GM21737 (cell line): Measurements from ENCODE around the gene HSPG2.
"Not testable (repeated sequence)": the region's sequence is repeated elsewhere in the genome, so short reads cannot be mapped to it uniquely, and the experiment has no call there.

ENCODE experiments used
- ATAC-seq: cut with Tn5 transposase; IDR thresholded peaks from one replicate; pipeline ENCODE4 v1.9.1; 2021; ENCODE audit warnings: mild to moderate bottlenecking, moderate library complexity; ENCODE audit not compliant: unreplicated experiment

HSPG2 gene

GRCh38 chr1:21813542-21813941 lies 123.6 kb downstream of the HSPG2 start:
- no peak for ATAC-seq

- ATAC-seq = no peak
These were observed 125.2 kb downstream of the HSPG2 start, which contains the start of gene LDLRAD2 for GRCh38 chr1:21811875-21812305. Gene LDLRAD2 (plus strand): TSS chr1:21812265. CDS start chr1:21812452, 187 bp downstream.

DNA sequence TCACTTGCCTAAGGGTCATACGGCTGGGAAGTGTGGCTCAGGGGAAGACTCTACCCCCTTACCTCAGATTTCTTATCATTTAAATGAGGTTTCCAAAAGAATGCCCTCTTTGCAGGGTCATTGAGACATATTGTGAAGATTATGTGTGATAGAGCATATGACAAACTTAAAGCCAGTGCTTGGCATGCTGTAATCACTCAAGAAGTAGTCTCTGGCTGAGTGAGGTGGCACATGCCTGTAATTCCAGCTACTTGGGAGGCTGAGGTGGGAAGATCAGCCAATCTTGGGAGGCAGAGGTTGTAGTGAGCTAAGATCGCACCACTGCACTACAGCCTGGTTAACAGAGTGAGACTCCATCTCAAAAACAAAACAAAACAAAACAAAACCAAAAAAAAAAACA lies 132.6 kb downstream of the HSPG2 start:
- ATAC-seq = no peak

- ATAC-seq = no peak
These were observed 136.0 kb downstream of the HSPG2 start for GRCh38 chr1:21801100-21801499.

- no peak for ATAC-seq
These were observed 137.4 kb downstream of the HSPG2 start for GRCh38 chr1:21799730-21800129.

- no peak for ATAC-seq
These were observed 142.0 kb downstream of the HSPG2 start for GRCh38 chr1:21795075-21795474.

GRCh38 chr1:21794656-21795055 lies 142.5 kb downstream of the HSPG2 start:
- ATAC-seq = no peak

DNA sequence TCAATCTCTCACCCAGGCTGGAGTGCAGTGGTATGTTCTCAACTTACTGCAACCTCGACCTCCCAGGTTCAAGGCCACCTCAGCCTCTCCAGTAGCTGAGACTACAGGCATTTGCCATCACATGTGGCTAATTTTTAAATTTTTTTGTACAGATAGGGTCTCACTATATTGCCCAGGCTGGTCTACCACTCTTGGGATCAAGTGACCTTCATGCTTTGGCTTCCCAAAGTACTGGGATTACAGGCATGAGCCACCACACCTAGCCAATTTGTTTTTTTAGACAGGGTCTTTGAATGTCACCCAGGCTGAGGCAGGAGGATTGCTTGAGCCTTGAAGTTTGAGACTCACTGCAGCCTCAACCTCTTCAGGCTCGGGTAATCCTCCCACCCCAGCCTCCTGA lies 144.0 kb downstream of the HSPG2 start:
- no peak for ATAC-seq

- ATAC-seq = no peak
These were observed 150.5 kb downstream of the HSPG2 start for GRCh38 chr1:21786640-21787039.

GRCh38 chr1:21785764-21786163 lies 151.3 kb downstream of the HSPG2 start:
- not testable (repeated sequence) for ATAC-seq

- ATAC-seq = no peak
These were observed 153.2 kb downstream of the HSPG2 start for GRCh38 chr1:21783679-21784603.

GRCh38 chr1:21782868-21783678 lies 154.0 kb downstream of the HSPG2 start, which contains the start of gene USP48:
Gene USP48 (minus strand): TSS chr1:21783149. CDS start chr1:21782957, 192 bp downstream.
- peak; percentile 64 for ATAC-seq

- peak; percentile 14 for ATAC-seq
These were observed 154.7 kb downstream of the HSPG2 start for GRCh38 chr1:21782349-21782867.

DNA sequence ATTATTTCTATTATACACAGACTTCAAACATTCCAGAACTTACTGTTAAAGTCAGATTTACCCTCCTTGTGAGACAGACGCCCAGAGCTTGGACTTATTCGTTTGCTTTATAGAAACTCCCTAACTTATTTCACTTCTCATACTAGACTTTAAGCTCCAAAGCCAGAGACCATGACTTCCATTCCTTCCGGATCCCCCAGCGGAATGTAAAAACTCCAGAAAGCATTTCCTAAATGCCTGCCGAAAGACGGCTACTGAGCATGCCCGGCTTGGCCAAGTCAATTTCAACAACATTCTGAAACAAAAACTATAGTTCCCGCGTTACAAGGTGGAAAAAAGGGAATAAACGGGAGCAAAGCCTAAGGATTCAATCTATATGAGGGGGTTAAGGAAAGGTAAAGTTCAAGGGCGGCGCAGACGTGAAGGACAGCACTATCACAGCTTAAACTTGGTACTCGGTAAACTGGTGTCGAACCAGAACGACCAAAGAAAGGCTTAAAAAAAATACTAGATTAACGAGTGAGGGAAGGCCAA lies 155.2 kb downstream of the HSPG2 start:
- ATAC-seq = peak; percentile 20

- no peak for ATAC-seq
These were observed 157.2 kb downstream of the HSPG2 start for GRCh38 chr1:21779613-21780521.

DNA sequence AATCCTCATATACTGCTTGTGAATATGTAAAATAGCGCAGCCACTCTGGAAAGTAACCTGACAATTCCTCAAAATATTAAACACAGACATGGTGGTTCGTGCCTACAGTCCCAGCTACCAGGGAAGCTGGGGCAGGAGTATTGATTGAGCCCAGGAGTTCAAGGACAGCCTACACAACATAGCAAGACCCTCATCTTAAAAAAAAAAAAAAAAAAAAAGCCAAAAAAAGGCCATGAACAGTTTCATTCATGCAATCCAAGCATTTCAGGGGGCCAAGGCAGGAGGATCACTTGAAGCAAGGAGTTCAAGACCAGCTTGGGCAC lies 158.7 kb downstream of the HSPG2 start:
- ATAC-seq = no peak

GRCh38 chr1:21776925-21777324 lies 160.2 kb downstream of the HSPG2 start:
- ATAC-seq = not testable (repeated sequence)

DNA sequence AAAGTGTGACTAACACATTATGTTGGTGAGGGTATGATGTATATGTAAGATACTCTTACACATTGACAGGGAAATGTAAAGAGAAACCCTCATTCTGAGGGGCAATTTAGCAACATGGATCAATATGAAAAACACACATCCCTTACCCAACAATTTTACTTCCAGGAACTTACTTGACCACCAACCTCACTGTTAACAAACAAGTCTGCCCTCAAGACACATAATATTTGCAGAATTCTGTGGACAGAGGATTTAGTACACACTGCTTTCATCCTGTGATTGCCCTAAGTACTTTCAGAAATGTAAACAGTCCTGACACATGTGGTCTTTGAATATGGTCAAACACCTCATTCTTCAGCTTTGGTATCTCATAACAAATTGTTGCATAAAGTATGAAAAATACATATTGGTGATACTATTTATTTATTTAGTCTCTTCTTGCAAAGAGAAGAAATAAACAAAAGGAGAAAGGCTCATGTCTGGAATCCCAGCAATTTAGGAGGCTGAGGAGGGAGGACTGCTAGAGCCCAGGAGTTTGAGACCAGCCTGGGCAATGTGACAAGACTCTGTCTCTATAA lies 161.0 kb downstream of the HSPG2 start:
- no peak for ATAC-seq

DNA sequence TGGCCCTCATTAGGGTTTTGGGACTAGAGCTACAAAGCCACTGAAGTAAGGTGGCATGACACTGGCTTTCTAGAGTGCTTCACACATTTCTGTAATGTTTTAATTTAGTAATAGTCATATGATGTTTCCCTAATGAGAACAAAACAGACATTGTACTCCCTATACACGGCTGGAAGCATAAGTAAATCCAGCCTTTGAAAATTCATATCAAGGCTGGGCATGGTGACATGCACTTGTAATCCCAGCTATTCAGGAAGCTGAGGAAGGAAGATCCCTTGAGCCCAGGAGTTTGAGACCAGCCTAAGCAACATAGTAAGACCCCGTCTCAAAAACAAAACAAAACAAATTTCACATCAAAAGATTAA lies 161.6 kb downstream of the HSPG2 start:
- no peak for ATAC-seq
